Stimulated activated CD4-positive, alpha-beta T cell treated with anti-CD3 and anti-CD28 coated beads, TNF-alpha, amount 100 ng/mL, for 1 hour (primary cell): ENCODE results near the gene BTC.
"Not testable (repeated sequence)": the region's sequence is repeated elsewhere in the genome, so short reads cannot be mapped to it uniquely, and the experiment has no call there.

Source experiments
- DNase-seq, 3 donors: peaks; one replicate each; pipeline ENCODE4 v3.0.0-alpha.2; 2020; ENCODE audit warnings: low read depth in 3 of 3, low spot score in 1 of 3

Gene BTC

GRCh38 chr4:74758551-74759145 is 35.7 kb downstream of the BTC start:
- DNase-seq = no peak

GRCh38 chr4:74757136-74757535 is 37.2 kb downstream of the BTC start:
- DNase-seq = no peak

- no peak for DNase-seq
These were observed 38.8 kb downstream of the BTC start for GRCh38 chr4:74755486-74755885.

- no peak for DNase-seq
These were observed 40.1 kb downstream of the BTC start for GRCh38 chr4:74754218-74754617.

GRCh38 chr4:74752798-74753197 is 41.5 kb downstream of the BTC start:
- no peak for DNase-seq

- no peak for DNase-seq
These were observed 42.5 kb downstream of the BTC start for GRCh38 chr4:74751856-74752255.

GRCh38 chr4:74751247-74751646 is 43.1 kb downstream of the BTC start:
- DNase-seq = no peak

- no peak for DNase-seq
These were observed 52.1 kb downstream of the BTC start for GRCh38 chr4:74742185-74742584.

GRCh38 chr4:74738464-74739143 is 55.7 kb downstream of the BTC start:
- DNase-seq = no peak

GRCh38 chr4:74734995-74735394 is 59.3 kb downstream of the BTC start:
- DNase-seq = no peak

- no peak for DNase-seq
These were observed 60.6 kb downstream of the BTC start for GRCh38 chr4:74733756-74734155.

- DNase-seq = no peak
These were observed 69.3 kb downstream of the BTC start for GRCh38 chr4:74724979-74725378.

- DNase-seq = no peak
These were observed 77.9 kb downstream of the BTC start for GRCh38 chr4:74716436-74716765.

GRCh38 chr4:74715706-74716435 is 78.5 kb downstream of the BTC start:
- no peak for DNase-seq

GRCh38 chr4:74714611-74715130 is 79.7 kb downstream of the BTC start:
- DNase-seq = no peak

GRCh38 chr4:74708135-74708534 is 86.2 kb downstream of the BTC start:
- not testable (repeated sequence) for DNase-seq
